ENCODE measurements around the gene WNT10A.
A peak's percentile ranks its signal among the peaks of the same experiment; 100 is the strongest.

- peak in 1 of 4 donors; percentile 32 for TF ChIP-seq POLR2A (IDR thresholded peaks at IDR 0.05)
- peak in 5 of 6 experiments; percentile 21 to 62 (median 43) for TF ChIP-seq CTCF (IDR thresholded peaks at IDR 0.05)
Measured at GRCh38 chr2:218892693-218893348, 12.2 kb downstream of the WNT10A start.
